Measurements from ENCODE around the gene CMTM5. TPM values are rescaled to one million over a fixed set of nuclear protein-coding genes. Genes with fewer than 3 reads are reported as not detected.

The CMTM5 gene
- total and polyA plus RNA-seq, 4 donors: 33.9 to 78.2 (median 59.2) TPM

- no peak overlapping the region for H3K27ac ChIP-seq (ENCODE audit: low read depth, low read length)
- peaks cover 30% of the 10 kb centered on the region for H3K4me1 ChIP-seq (ENCODE audit: control insufficient read depth, insufficient read depth, low read length)
Observed at GRCh38 chr14:23347406-23348296, 29.2 kb upstream of the CMTM5 start.

GRCh38 chr14:23348297-23348655 is 28.6 kb upstream of the CMTM5 start:
- peaks cover 30% of the 10 kb centered on the region for H3K4me1 ChIP-seq (ENCODE audit: control insufficient read depth, insufficient read depth, low read length)
- H3K4me3 ChIP-seq (ENCODE audit: low read depth, low read length): no peak overlapping the region
- WGBS (ENCODE audit: insufficient coverage): 94% methylated on average over 2 of the region's 6 CpGs
- DNase-seq (ENCODE audit: low read depth in 4 of 6, low spot score in 6 of 6): no peak
- H3K27me3 ChIP-seq (ENCODE audit: control insufficient read depth, insufficient read depth, low read length): no peaks in the 10 kb centered on the region
- H3K36me3 ChIP-seq (ENCODE audit: control insufficient read depth, insufficient read depth, low read length): peaks cover 33% of the 10 kb centered on the region
- no peaks in the 10 kb centered on the region for H3K9me3 ChIP-seq (ENCODE audit: control insufficient read depth, insufficient read depth, low read length)
- H3K27ac ChIP-seq (ENCODE audit: low read depth, low read length): no peak overlapping the region

More at GRCh38 chr14:23347406-23348296, 29.2 kb upstream of the CMTM5 start:
- WGBS (ENCODE audit: insufficient coverage): 92% methylated on average over 6 of the region's 19 CpGs
- no peak overlapping the region for H3K4me3 ChIP-seq (ENCODE audit: low read depth, low read length)
- H3K27me3 ChIP-seq (ENCODE audit: control insufficient read depth, insufficient read depth, low read length): no peaks in the 10 kb centered on the region
- DNase-seq (ENCODE audit: low read depth in 4 of 6, low spot score in 6 of 6): no peak
- no peaks in the 10 kb centered on the region for H3K9me3 ChIP-seq (ENCODE audit: control insufficient read depth, insufficient read depth, low read length)
- peaks cover 33% of the 10 kb centered on the region for H3K36me3 ChIP-seq (ENCODE audit: control insufficient read depth, insufficient read depth, low read length)

DNA sequence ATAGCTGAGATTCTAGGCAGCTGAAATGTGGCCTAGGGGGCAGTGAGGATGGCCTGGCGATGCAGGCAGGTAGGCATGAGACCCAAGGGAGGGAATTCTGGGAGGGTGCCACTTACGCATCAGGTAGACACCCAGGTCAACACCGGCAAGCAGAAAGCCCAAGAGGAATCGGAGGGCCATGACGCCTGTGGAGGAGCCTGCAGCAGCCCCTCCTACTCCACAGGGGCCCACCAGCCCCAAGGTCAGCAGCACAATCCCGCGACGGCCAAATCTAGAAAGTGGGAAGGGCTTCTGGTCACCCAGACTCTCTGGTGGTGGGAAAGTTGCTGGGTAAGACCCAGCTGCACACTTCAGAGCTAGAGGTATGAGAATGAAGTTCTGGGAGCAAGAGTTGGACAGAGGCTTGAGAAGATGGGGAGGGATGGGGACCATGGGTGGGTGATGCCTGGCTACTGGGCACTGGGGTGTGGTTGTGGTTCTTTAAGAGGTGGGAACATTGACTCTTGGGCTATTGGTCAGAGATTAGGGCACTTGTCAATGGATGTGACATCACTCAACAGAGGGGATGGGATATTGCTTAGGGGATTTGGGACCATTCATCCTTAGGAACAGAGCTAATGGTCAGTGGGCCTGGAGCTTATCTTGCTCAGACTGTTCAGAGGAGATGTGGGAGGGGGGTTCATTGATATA is 27.5 kb upstream of the CMTM5 start:
- H3K27me3 ChIP-seq (ENCODE audit: control insufficient read depth, insufficient read depth, low read length): no peaks in the 10 kb centered on the region
- no peak overlapping the region for H3K27ac ChIP-seq (ENCODE audit: low read depth, low read length)
- H3K36me3 ChIP-seq (ENCODE audit: control insufficient read depth, insufficient read depth, low read length): peaks cover 33% of the 10 kb centered on the region
- peaks cover 30% of the 10 kb centered on the region for H3K4me1 ChIP-seq (ENCODE audit: control insufficient read depth, insufficient read depth, low read length)
- H3K9me3 ChIP-seq (ENCODE audit: control insufficient read depth, insufficient read depth, low read length): no peaks in the 10 kb centered on the region
- WGBS (ENCODE audit: insufficient coverage): 100% methylated on average over 4 of the region's 8 CpGs
- H3K4me3 ChIP-seq (ENCODE audit: low read depth, low read length): no peak overlapping the region
- no peak for DNase-seq (ENCODE audit: low read depth in 4 of 6, low spot score in 6 of 6)

GRCh38 chr14:23351681-23352505 is 25.0 kb upstream of the CMTM5 start:
- WGBS (ENCODE audit: insufficient coverage): 4% methylated on average over 60 of the region's 61 CpGs
- H3K4me1 ChIP-seq (ENCODE audit: control insufficient read depth, insufficient read depth, low read length): peaks cover 23% of the 10 kb centered on the region
- H3K9me3 ChIP-seq (ENCODE audit: control insufficient read depth, insufficient read depth, low read length): no peaks in the 10 kb centered on the region
- peak in 1 of 6 donors; percentile 78 for DNase-seq (ENCODE audit: low read depth in 4 of 6, low spot score in 6 of 6)
- H3K4me3 ChIP-seq (ENCODE audit: low read depth, low read length): peak overlapping the region; percentile 67
- peak overlapping the region; percentile 72 for H3K27ac ChIP-seq (ENCODE audit: low read depth, low read length)
- H3K36me3 ChIP-seq (ENCODE audit: control insufficient read depth, insufficient read depth, low read length): peaks cover 25% of the 10 kb centered on the region
- H3K27me3 ChIP-seq (ENCODE audit: control insufficient read depth, insufficient read depth, low read length): no peaks in the 10 kb centered on the region

GRCh38 chr14:23352506-23353432 is 24.1 kb upstream of the CMTM5 start, which contains the start of gene SLC22A17:
SLC22A17 (minus strand) TSS chr14:23352887.
- WGBS (ENCODE audit: insufficient coverage): 0% methylated on average over 33 of the region's 42 CpGs
- peak within 1 kb of the TSS; percentile 72 for H3K27ac ChIP-seq (ENCODE audit: low read depth, low read length)
- H3K4me1 ChIP-seq (ENCODE audit: control insufficient read depth, insufficient read depth, low read length): peaks cover 21% of the 10 kb centered on the region
- H3K9me3 ChIP-seq (ENCODE audit: control insufficient read depth, insufficient read depth, low read length): no peaks in the 10 kb centered on the region
- H3K27me3 ChIP-seq (ENCODE audit: control insufficient read depth, insufficient read depth, low read length): no peaks in the 10 kb centered on the region
- peaks cover 23% of the 10 kb centered on the region for H3K36me3 ChIP-seq (ENCODE audit: control insufficient read depth, insufficient read depth, low read length)
- peak; percentile 87 to 99 (median 92) for DNase-seq (ENCODE audit: low read depth in 4 of 6, low spot score in 6 of 6)
- peak within 1 kb of the TSS; percentile 67 for H3K4me3 ChIP-seq (ENCODE audit: low read depth, low read length)

- Histone ChIP-seq H3K4me1 (ENCODE audit: control insufficient read depth, insufficient read depth, low read length) (peaks cover 21% of the 10 kb centered on the region), H3K27ac (ENCODE audit: low read depth, low read length) (no peak overlapping the region), H3K9me3 (ENCODE audit: control insufficient read depth, insufficient read depth, low read length) (no peaks in the 10 kb centered on the region), H3K27me3 (ENCODE audit: control insufficient read depth, insufficient read depth, low read length) (no peaks in the 10 kb centered on the region), H3K4me3 (ENCODE audit: low read depth, low read length) (no peak overlapping the region), H3K36me3 (ENCODE audit: control insufficient read depth, insufficient read depth, low read length) (peaks cover 18% of the 10 kb centered on the region)
- DNase-seq (ENCODE audit: low read depth in 4 of 6, low spot score in 6 of 6): no peak
- WGBS (ENCODE audit: insufficient coverage): 100% methylated on average over 4 of the region's 5 CpGs
Observed at GRCh38 chr14:23353433-23353780, 23.4 kb upstream of the CMTM5 start.

- H3K4me1 ChIP-seq (ENCODE audit: control insufficient read depth, insufficient read depth, low read length): peaks cover 27% of the 10 kb centered on the region
- 95% methylated on average over 5 of the region's 6 CpGs for WGBS (ENCODE audit: insufficient coverage)
- H3K9me3 ChIP-seq (ENCODE audit: control insufficient read depth, insufficient read depth, low read length): no peaks in the 10 kb centered on the region
- no peak for DNase-seq (ENCODE audit: low read depth in 4 of 6, low spot score in 6 of 6)
- H3K36me3 ChIP-seq (ENCODE audit: control insufficient read depth, insufficient read depth, low read length): peaks cover 24% of the 10 kb centered on the region
- no peak overlapping the region for H3K27ac ChIP-seq (ENCODE audit: low read depth, low read length)
- H3K27me3 ChIP-seq (ENCODE audit: control insufficient read depth, insufficient read depth, low read length): no peaks in the 10 kb centered on the region
- H3K4me3 ChIP-seq (ENCODE audit: low read depth, low read length): no peak overlapping the region
Observed at GRCh38 chr14:23354990-23355389, 21.9 kb upstream of the CMTM5 start.

DNA sequence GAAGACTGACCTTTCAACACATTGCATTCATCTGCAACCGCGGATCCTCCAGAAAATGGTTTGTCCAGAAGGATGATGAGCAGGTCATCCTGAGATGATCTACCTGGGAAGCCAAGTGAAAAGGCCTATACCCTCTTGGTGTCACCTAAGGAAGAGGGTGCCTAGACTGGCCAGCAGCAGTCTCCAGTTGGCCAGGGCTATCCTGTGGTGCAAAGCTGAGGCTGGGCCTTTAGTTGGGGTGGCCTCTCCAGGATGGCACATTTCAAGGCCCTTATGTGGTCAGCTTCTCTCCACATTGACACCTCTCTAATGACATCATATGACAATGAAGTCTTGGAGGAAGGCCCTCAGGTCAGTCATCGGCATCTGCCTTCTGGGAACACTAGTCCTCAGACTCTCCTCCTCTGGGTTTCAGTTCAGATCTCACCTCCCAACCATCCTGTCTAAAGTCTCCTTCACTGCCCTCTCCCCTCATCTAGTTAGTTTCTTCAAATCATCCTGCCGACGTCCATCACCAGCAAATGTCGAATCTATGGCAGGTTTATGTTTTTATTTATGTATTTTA is 20.9 kb upstream of the CMTM5 start:
- Histone ChIP-seq H3K27me3 (ENCODE audit: control insufficient read depth, insufficient read depth, low read length) (no peaks in the 10 kb centered on the region), H3K4me3 (ENCODE audit: low read depth, low read length) (no peak overlapping the region), H3K27ac (ENCODE audit: low read depth, low read length) (no peak overlapping the region), H3K9me3 (ENCODE audit: control insufficient read depth, insufficient read depth, low read length) (no peaks in the 10 kb centered on the region), H3K36me3 (ENCODE audit: control insufficient read depth, insufficient read depth, low read length) (peaks cover 31% of the 10 kb centered on the region), H3K4me1 (ENCODE audit: control insufficient read depth, insufficient read depth, low read length) (peaks cover 36% of the 10 kb centered on the region)
- 93% methylated on average over 3 of the region's 6 CpGs for WGBS (ENCODE audit: insufficient coverage)
- no peak for DNase-seq (ENCODE audit: low read depth in 4 of 6, low spot score in 6 of 6)
